ENCODE results near the gene RNF41.

DNA sequence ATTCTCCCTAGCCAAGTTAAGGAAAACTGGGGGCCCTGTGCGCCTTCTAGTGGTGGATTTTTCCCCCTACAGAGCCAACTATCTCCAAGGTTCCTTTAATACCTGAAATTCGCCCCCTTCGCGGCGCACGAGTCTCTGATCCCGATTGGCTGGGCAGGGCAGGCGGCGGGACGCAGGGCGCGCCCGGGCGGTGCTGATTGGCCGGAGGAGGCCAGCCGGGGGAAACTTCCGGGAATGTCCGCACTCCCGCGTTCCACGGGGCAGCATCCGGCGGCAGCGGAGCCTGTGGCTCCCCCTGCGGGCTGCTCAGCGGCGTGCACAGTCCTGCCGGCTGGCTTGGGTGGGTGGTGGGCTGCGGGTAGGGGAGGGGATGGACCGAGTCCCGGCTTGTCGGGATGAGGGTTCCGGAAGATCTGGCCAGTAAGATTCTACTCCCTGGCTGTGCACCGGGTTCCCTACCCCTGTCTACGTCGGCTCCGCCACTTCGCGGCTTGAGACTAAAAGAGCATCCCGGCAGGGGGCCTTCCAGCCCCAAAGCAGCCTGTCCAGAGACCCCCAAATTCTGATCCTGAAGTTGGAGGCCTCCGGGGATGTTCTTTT, 2.5 kb upstream of the RNF41 start, which contains the start of gene NABP2:
- TF ChIP-seq, protein P1, sequence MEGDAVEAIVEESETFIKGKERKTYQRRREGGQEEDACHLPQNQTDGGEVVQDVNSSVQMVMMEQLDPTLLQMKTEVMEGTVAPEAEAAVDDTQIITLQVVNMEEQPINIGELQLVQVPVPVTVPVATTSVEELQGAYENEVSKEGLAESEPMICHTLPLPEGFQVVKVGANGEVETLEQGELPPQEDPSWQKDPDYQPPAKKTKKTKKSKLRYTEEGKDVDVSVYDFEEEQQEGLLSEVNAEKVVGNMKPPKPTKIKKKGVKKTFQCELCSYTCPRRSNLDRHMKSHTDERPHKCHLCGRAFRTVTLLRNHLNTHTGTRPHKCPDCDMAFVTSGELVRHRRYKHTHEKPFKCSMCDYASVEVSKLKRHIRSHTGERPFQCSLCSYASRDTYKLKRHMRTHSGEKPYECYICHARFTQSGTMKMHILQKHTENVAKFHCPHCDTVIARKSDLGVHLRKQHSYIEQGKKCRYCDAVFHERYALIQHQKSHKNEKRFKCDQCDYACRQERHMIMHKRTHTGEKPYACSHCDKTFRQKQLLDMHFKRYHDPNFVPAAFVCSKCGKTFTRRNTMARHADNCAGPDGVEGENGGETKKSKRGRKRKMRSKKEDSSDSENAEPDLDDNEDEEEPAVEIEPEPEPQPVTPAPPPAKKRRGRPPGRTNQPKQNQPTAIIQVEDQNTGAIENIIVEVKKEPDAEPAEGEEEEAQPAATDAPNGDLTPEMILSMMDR (IDR thresholded peaks at IDR 0.05; ENCODE audit: extremely low read depth in 1 of 2, insufficient read depth in 1 of 2, low read depth in 1 of 2, low read length in 2 of 2) = peak; percentile 82 to 96
- TF ChIP-seq POLR2A (IDR thresholded peaks at IDR 0.05; ENCODE audit: low read depth, low read length) (peak; percentile 7), POLR2AphosphoS5 (IDR thresholded peaks at IDR 0.05; ENCODE audit: insufficient read depth, low read depth, low read length) (peak; percentile 50), JUN (IDR thresholded peaks at IDR 0.05; ENCODE audit: borderline replicate concordance, insufficient read depth, insufficient read length, low read depth) (no peak), GATA2 (IDR thresholded peaks at IDR 0.05; ENCODE audit: insufficient read depth, insufficient read length, low read depth, low read length) (no peak), EZH2 (IDR thresholded peaks at IDR 0.05; ENCODE audit: borderline replicate concordance, low read depth, low read length, severe bottlenecking) (no peak), MYC (IDR thresholded peaks at IDR 0.05; ENCODE audit: low read depth, low read length) (peak; percentile 19)

Data from endothelial cell of umbilical vein (primary cell).